GM10248 (cell line): ENCODE measurements around the gene PFN3.

Experiments used
- CTCF ChIA-PET: fragments of 300-600 bp; sonication (Branson Sonifier 250); formaldehyde crosslinking; extraction: SDS; loops from one replicate; lab custom pipeline; 2021; ENCODE audit warnings: antibody characterized with exemption; lab: Yijun Ruan, JAX
- POLR2A ChIA-PET: fragments of 350-650 bp; sonication (Branson Sonifier 250); formaldehyde crosslinking; extraction: SDS; loops from one replicate; lab custom pipeline; 2020; ENCODE audit warnings: antibody characterized with exemption; lab: Yijun Ruan, JAX
- DNase-seq: peaks from one replicate; pipeline ENCODE4 v3.0.0; 2012; ENCODE audit errors: extremely low spot score
- CTCF ChIP-seq: IDR thresholded peaks from 2 replicates; pipeline ENCODE4 v1.5.1; 2012; ENCODE audit warnings: mild to moderate bottlenecking, low read depth; ENCODE audit errors: extremely low read depth, missing control alignments, control extremely low read depth

PFN3 gene

GRCh38 chr5:177429248-177430040 lies 29.0 kb upstream of the PFN3 start:
- CTCF ChIA-PET, result interaction anchor here (1.0 to 23.4 kb wide), 11 partner anchors 15 to 315 kb away, joined by 3 to 347 read pairs (median 8); partner anchors contain the start of gene F12
- no peak for TF ChIP-seq CTCF
- peak; percentile 76 for DNase-seq
- POLR2A ChIA-PET, result interaction anchor here (0.6 to 1.9 kb wide), 4 partner anchors 14 to 137 kb away, joined by 4 to 12 read pairs (median 6); partner anchors contain the start of gene PRR7

- TF ChIP-seq CTCF, result no peak
- no peak for DNase-seq
- ChIA-PET POLR2A (interaction anchor here (0.7 to 1.9 kb wide), 2 partner anchors 15 to 71 kb away, joined by 8 to 12 read pairs; no protein-coding TSS in a partner anchor), CTCF (interaction anchor here (1.0 to 23.4 kb wide), 10 partner anchors 14 to 127 kb away, joined by 3 to 347 read pairs (median 7); partner anchors contain the start of gene F12)
Observed at GRCh38 chr5:177428574-177429217, 28.2 kb upstream of the PFN3 start.

DNA sequence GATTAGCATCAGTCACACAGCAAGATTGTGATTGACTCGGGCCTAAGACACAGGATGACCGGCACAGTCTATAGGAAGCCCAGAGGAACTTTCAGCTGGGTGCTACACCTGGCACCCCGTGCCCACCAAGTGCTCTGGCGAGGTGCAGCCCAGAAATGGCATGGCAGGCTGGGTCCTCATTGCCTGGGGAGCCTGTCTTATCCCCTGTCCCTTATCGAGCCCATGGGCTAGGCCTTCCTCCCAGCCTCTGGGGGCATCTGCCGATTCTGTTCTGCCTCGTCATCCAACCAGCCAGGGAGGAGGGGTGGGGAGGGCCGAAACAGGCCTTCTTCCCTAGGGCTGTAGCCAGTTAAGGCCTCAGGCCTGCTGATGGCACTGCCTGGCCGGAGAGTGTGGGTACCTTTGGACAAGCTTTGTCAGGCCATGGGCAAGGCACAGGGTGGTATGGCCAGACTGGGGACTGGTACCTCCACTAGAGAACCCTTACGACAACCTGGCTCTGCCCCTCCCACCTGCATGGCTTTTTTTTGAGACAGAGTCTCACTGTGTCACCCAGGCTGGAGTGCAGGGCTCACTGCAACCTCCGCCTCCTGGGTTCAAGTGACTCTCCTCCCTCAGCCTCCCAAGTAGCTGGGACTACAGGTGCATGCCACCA lies 27.6 kb upstream of the PFN3 start:
- POLR2A ChIA-PET, result interaction anchor here (1.9 kb wide), 1 partner anchor 15 kb away, joined by 8 read pairs; no protein-coding TSS in a partner anchor

GRCh38 chr5:177427211-177427822 lies 26.9 kb upstream of the PFN3 start:
- POLR2A ChIA-PET, result interaction anchor here (1.7 to 2.5 kb wide), 2 partner anchors 17 to 38 kb away, joined by 7 to 11 read pairs; no protein-coding TSS in a partner anchor
- CTCF ChIA-PET, result interaction anchor here (0.8 to 23.4 kb wide), 8 partner anchors 12 to 117 kb away, joined by 3 to 347 read pairs (median 7); partner anchors contain the start of gene F12
- DNase-seq, result no peak

More for the DNA sequence above, 27.6 kb upstream of the PFN3 start:
- TF ChIP-seq CTCF, result no peak
- CTCF ChIA-PET, result interaction anchor here (0.7 to 23.4 kb wide), 12 partner anchors 13 to 126 kb away, joined by 3 to 347 read pairs (median 5); partner anchors contain the start of gene F12
- no peak for DNase-seq

DNA sequence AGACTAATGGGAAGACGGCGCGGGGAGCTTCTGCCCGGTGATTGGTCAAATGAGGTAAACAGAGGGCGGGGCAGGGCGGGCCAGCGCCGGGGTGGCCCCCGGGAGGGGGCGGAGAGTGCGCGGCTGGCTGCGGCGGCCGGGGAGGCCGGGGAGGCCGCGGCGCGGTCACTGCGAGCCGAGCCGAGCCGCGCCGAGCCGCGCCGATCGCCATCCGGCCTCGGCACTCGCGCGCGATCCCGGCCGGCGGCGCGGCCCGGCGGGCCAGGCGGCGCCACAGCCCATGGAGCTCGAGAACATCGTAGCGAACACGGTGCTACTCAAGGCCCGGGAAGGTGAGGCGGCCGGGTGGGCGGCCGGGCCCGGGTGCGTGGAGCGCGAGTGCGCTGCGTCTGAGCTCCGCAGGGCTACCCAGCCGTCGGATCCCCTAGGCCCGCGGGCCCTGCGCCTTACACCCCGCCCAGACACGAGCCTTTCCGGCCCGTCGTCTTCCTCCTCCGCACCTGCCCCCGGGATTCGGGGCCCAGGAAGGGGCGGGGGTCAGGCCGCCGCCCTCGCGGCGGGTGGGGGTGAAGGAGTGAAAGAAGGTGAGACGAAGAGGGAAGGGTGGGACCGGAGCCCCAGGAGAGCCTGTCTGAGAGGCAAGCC lies 26.2 kb upstream of the PFN3 start, which contains the start of gene GRK6:
Gene GRK6 (plus strand): TSS at position 111 of the 645 bp plus-strand sequence. CDS start 170 bp downstream, at position 281.
- DNase-seq, result peak; percentile 51
- no peak for TF ChIP-seq CTCF
- ChIA-PET CTCF (interaction anchor here (0.7 to 23.4 kb wide), 11 partner anchors 11 to 117 kb away, joined by 3 to 347 read pairs (median 6); partner anchors contain the start of gene F12), POLR2A (interaction anchor here (0.6 to 2.5 kb wide), 13 partner anchors 11 to 84 kb away, joined by 3 to 11 read pairs (median 4); partner anchors contain the start of gene PRR7)

More at GRCh38 chr5:177427211-177427822, 26.9 kb upstream of the PFN3 start:
- TF ChIP-seq CTCF, result no peak
